Prostate gland (tissue), 2 donors: ENCODE data around the gene HOXA7.

Experiments
- POLR2A ChIP-seq: fragments of 450-650 bp; IDR thresholded peaks from one replicate; pipeline ENCODE4 v1.6.1; 2016; ENCODE audit warnings: antibody characterized with exemption, mild to moderate bottlenecking
- POLR2AphosphoS5 ChIP-seq: sonication (generic); formaldehyde crosslinking; IDR thresholded peaks from one replicate; pipeline ENCODE4 v1.6.1; 2017; ENCODE audit warnings: antibody characterized with exemption
- TF ChIP-seq, protein P1 (sequence below), 4 experiments: fragments of 200-600 bp in 2 of 4; fragments of 450-650 bp in 2 of 4; sonication (generic) in 2 of 4; IDR thresholded peaks; 1 replicate in 3 of 4; 2 replicates in 1 of 4; pipeline ENCODE4 v1.5.1; 2016 to 2019; ENCODE audit warnings: antibody characterized with exemption in 4 of 4, mild to moderate bottlenecking in 2 of 4, moderate library complexity in 2 of 4

GRCh38 chr7:27148756-27149641 lies 7.5 kb downstream of the HOXA7 start:
- TF ChIP-seq, protein P1, sequence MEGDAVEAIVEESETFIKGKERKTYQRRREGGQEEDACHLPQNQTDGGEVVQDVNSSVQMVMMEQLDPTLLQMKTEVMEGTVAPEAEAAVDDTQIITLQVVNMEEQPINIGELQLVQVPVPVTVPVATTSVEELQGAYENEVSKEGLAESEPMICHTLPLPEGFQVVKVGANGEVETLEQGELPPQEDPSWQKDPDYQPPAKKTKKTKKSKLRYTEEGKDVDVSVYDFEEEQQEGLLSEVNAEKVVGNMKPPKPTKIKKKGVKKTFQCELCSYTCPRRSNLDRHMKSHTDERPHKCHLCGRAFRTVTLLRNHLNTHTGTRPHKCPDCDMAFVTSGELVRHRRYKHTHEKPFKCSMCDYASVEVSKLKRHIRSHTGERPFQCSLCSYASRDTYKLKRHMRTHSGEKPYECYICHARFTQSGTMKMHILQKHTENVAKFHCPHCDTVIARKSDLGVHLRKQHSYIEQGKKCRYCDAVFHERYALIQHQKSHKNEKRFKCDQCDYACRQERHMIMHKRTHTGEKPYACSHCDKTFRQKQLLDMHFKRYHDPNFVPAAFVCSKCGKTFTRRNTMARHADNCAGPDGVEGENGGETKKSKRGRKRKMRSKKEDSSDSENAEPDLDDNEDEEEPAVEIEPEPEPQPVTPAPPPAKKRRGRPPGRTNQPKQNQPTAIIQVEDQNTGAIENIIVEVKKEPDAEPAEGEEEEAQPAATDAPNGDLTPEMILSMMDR (IDR thresholded peaks at IDR 0.05): no peak
- TF ChIP-seq POLR2A (no peak), POLR2AphosphoS5 (peak; percentile 72)
